GM19025 (cell line): ENCODE results near the gene POU6F2.

Experiments
- ATAC-seq: cut with Tn5 transposase; IDR thresholded peaks from one replicate; pipeline ENCODE4 v1.9.1; 2021; ENCODE audit warnings: mild to moderate bottlenecking, low read depth, moderate library complexity; ENCODE audit not compliant: unreplicated experiment

The POU6F2 gene

DNA sequence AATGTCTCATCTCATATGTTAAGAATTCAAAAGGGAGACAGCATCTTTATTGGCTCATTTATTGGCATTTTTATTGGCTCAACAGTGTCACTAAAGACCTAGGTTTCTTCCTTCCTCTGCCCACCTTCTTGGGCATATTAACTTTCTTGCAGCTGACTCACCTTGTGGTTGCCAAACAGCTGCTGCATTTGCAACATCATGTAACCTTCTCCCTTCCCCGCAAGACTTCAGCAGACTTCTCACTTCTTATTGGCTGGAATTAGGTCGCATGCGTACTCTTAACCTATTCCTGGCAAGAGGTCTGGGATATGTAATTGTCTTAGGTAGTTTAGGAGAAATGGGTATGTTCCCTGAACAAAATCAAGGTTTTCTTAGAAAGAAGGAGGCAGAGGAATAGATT, 263.2 kb downstream of the POU6F2 start:
- no peak for ATAC-seq

DNA sequence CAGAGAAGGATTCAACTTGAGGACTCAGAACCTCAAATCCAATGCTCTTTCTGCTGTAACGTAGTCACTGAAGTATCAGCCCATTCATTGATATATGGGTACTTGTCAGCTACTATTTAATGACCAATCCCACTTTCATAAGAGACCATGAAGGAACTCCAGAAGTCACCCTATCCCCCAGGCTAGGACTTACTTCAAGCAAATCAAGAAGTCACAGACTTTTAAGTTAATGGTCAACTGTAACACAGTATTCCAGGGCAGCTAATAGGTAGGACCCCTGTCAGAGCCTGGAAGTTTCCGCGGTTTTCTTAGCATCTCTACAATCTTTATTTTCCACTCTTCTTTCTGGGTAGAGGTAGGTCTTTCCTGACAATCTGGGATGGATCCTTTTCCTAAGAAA, 269.9 kb downstream of the POU6F2 start:
- ATAC-seq = no peak

DNA sequence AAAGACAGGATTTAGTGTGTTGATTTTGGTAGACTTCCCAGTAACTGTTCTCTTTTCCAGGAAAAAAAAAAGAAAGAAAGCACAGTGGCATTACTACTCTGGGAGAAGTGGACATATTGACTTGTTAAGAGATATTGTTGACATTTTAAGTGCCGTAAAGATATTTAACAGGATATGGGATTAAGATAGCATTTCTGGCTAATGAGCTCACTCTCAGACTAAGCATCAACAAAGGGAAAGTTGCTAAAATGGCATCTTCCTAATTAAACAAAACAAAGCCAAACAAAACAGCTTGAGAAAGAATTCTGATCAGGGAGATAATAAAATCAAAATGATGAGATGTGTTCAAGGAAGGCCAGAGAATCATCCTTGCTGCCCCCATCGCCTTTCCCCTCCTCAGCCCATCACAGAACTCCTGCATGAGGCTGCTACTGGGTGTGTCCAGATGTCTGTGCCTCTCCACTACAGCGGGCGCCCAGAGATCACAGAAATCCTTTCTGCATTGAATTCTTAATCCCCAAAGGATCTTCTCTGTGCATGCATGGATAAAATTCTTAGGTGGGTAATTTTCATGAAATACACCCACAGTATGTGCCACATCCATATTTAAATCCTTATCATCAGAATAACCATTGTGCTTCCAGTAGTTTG, 270.5 kb downstream of the POU6F2 start:
- no peak for ATAC-seq

DNA sequence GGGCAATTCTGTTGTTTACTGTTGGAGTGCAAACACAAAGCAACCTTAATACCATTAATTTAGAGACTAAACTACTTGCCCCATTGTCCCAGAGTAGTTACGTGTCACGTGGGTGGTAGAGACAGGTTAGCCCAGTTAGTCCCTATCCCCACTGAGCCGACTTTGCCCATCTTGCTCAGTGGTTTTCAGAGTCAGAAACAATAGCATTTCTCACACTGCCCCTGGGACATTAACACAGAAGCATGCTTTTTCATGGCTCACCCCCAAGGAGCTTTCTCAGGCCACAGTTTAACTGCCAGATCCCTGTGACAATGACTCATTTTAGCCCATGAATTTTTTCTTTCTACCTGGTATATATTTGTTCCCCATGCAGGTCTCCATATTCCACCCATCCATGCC, 271.0 kb downstream of the POU6F2 start:
- no peak for ATAC-seq

DNA sequence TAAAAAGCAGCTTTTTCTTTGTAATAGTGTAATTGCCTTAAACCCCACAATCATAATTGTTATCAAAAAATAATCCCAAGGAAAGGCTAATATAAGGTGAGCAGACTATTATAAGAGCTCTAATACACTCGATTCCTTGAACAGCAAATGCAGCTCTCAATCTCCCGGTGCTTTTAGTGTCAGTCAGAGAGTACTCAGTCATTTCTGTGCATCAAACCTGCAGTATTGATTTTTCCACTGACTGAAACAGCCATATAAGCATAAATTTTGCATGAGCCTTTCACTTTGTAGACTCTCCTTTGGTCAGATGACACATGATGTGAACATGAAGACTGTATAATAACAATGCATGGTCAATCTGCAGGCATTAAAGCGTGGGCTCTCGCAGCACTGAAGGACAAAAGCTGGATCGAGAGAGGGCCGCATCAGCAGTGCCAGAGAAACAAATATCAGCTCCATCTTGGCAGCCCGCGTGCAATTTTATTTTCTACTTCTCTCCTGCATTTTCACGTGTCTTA, 272.0 kb downstream of the POU6F2 start:
- no peak for ATAC-seq

DNA sequence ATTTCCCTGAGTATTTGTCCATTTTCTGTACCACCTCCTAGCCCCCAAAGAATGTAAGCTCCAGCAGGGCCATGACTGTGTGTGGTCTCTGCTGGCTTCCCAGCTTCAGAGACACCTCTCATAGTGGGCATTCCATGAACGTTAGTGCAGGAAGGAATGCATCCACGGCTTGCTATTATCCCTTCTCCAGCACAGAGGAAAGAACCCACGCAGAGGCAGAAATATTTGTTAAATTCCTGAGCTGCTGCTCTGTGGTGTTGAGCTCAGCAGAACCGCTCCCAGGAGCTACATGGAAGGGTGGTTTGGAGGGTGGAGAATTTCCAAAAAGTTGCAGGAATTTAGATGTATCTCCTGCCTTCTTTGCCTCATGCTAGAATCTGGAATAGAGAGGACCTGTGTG, 275.2 kb downstream of the POU6F2 start:
- no peak for ATAC-seq

DNA sequence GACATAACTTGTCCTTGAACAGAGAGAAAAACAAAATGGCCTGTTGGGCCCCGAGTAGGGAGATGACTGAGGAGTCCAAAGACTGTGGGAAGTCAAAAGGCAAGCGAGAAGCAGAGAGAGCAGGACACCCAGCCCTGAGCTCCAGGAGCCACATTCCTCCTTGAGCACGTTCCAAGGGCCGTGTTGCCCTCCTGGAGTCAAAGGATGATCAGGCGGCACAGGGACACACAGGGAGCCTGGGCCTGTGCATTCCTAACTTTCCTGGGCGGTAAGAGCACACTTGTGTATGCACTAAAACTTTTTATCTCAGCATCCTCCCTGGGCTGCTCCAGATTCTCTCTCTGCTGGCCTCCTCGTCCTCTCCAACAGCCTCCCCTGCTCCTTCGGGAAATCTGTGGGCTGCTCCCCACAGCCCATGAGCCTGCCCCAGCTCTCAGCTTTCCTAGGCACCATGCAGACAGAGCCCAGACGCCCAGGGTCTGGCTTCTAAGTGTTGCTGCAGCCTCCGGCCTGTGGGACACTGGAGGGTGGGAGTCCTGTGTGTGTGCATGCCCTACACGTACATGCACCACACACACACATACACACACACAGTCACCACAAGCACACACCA, 281.8 kb downstream of the POU6F2 start:
- no peak for ATAC-seq

DNA sequence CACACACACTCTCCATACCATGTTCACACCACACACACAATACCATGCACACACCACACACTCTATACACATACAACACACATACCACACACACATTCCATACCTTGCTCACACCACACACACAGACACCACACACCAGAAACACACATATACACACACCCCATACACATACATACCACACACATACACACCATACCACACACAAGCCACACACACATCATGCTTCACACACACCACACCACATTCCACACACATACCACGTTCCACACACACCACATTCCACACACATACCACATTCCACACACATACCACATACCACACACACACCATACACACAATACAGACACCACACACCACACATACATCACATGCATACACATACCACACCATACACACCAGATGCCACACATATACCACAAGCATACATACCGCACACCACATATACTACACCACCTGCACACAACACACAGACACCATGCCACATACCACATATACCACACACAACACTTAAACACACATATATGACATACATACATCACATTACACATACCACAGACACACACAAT, 282.7 kb downstream of the POU6F2 start:
- ATAC-seq = no peak

DNA sequence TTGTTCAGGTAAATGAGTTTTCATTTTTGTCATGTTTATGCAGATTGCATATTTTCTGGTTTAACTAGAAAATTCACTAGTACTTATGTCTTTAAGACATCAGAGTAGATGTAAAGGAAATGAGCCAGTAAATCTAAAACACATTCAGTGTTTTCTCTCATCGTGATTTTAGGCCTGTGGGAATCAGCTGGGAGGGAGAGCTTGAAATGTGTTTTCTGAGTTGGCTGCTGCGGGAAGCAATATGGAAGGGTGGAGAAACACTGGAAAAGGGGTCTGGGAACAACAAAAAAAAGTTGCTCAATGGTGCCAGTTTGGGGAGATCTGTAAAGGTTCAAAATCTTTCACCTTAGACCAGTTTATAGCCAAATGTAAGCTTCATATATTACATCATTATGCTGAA, 284.1 kb downstream of the POU6F2 start:
- ATAC-seq = no peak

DNA sequence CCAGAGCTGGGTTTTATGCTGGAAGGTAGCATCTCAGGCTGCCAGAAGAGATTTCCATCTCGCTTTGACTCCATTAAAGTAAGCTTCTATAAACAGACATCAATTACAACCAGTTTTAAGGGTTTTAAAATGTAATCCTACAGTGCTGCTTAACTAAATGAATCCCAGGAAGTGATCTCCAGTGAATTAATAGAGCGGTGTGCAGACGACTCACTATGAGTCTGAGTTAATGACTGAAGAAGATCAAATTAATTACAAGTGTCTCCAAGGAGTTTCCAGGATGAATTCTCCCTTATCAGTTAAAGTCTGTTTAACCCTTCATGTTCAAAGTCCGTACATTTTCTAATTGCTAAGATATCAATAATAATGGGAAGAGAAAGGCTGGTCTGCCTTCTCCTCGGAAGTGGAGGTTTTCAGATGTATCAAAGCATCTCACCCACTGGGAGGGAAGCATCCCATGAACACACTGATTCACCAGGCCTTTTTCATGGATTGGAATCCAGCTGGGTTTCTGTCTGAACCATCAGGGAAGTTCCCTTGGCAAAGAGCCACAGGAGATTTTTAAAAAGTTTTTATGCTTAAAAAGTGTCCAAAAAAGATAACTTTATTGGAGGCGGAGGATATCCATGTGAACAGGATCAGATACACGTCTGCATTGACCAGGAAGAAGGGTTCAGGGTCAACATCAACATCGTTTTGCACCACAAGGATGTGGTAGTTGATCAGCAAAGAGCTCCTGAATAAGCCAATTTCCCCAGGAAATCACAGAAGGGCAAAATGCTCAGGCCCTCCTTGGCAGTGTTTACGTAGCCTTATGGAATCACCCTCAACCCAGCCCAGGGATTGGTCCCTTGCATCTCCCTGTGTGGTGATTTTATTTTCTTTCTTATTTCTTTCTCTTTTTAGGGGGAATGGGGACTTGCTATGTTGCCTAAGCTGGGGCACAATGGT, 288.2 kb downstream of the POU6F2 start:
- no peak for ATAC-seq

DNA sequence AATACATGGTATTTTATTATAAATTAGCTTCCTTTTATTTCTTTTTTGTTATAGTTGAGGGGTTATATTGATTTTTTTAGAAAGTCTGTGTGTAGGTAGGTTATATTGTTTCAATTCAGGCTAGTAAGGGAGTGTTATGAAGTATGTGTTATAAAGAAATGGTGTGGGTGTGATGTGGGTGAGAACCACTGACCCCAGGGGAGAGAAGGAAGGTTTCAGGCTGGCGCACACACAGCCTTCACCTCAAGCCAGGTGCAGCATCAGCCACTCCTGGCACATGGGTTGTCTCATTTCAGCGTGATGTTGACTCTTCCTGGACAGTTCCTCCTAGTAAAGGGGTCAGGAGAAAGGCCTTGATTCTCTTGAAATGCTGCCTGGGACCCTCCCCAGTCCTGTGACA, 291.3 kb downstream of the POU6F2 start:
- ATAC-seq = no peak

DNA sequence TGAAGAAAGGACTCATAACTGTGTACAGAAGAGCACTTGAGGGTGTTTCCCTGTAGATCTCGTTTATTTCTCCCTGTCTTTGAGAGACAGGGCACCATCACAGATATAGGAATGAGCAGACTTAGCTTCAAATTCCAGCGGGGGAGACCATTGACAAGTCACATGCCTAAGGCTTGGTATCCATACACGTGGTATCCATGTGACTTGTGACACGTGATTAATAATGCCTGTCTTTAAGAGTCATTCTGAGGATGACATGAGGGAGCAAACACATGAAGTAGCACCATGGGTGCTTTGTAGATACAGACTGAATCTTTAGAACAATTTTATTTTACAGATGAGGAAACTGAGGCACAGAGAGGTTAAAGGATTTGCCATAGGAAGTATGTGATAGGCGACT, 292.3 kb downstream of the POU6F2 start:
- ATAC-seq = no peak

DNA sequence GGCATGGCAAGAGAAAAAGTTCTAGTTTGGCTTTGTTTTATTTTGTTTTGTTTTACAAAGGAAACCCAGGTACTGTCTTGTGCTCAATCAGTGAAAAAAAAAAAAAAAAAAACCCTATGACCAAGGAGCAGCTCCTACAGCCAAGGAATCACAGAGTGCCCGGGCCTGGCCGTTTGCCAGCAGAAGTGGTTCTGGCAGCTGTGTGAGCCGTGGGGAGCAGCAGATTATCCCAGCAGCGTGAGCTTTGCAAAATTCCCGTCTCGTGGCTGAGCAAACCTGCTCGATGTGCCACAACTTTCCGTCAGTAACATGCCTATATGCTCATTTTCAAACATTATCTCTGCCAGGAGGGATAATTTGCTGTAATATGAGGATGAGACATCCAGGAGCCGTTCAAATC, 293.7 kb downstream of the POU6F2 start:
- no peak for ATAC-seq

DNA sequence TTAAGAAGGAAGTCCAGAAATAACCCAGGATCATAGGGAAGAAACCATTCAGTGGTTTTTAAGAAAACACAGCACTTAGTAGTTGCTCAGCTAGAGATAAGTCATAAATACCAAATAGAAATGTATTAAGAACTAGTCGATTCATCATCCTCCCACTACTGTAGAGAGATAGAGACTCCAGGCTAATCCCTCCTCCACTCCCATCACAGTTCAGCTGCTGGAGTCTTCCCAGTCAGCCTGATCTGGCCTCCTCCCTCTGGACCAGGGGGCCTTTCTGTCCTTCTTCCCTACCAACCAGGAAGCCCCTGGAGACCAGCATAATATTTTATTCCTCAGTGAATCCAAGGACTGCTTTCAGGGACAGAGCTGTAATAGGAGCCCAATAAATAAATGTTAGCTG, 294.4 kb downstream of the POU6F2 start:
- ATAC-seq = no peak

DNA sequence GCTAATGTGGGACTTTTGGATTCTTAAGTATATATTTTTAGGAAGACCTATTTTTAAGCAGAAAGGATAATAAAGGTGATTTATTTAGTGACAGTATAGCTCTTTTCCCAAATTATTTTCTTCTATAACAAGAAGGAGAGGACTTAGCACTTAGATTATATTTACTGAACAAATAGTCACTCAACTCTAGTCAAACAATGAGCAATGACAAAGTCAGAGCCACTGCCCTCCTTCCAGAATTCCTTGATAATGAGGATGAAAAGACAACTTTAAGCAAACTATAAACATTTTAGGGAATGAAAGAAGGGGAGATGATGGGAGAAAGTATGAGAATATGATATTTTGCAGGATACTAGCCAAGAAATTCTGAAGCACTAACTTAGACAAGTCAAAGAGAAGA, 295.0 kb downstream of the POU6F2 start:
- no peak for ATAC-seq

DNA sequence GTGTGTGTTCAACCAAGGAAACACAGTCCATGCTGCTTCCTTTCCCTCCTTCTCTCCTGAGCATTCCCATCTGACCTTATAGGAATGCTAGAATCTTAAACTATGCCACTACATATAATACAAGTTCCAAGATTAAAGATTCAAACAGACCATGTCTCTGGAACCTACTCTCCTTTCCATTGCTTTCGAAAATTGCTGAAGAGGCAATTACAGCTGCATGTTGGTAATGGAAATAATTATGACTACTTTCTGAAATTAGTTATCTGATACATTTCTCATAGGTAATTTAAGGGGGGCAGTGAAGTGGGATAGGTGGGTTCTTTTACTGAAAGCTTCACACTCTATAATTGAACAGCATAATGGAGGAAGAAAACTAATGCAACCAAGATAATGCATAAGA, 302.6 kb downstream of the POU6F2 start:
- no peak for ATAC-seq

DNA sequence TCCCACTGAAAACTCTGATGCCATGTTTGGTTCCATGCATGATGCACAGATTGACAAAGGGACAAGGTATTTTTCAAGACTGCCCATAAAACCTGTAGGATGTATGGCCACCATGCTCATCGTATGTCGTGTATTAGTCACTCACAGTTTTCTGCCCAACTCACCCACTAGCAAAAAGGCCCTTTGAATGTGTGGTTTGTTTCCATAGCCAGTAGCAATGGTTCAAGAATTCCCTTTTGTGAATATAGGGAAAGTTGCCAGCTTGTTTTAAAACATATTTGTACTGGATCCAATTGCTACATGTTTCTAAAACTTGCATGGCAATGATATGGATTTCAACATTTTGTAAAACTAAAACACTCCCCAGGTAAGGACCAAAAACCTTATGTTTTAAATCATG, 307.5 kb downstream of the POU6F2 start:
- ATAC-seq = no peak

DNA sequence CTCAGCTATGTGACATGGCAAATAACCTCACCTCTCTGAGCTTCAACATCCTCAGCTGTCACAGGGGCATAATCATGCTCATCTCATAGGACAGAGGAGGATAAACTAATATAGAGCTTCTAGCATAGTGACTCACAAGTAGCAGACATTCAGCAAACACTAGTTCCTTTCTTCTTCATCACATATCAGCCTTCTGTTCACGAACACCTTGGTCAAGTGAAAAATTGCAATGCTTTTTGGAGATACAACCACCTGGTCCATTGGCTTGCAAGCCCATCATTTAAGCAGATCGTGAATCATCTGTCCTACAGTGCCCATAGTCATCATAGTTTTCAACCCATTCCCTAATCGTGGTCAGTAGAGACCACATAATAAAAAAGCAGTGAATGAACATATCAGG, 310.6 kb downstream of the POU6F2 start:
- ATAC-seq = no peak

DNA sequence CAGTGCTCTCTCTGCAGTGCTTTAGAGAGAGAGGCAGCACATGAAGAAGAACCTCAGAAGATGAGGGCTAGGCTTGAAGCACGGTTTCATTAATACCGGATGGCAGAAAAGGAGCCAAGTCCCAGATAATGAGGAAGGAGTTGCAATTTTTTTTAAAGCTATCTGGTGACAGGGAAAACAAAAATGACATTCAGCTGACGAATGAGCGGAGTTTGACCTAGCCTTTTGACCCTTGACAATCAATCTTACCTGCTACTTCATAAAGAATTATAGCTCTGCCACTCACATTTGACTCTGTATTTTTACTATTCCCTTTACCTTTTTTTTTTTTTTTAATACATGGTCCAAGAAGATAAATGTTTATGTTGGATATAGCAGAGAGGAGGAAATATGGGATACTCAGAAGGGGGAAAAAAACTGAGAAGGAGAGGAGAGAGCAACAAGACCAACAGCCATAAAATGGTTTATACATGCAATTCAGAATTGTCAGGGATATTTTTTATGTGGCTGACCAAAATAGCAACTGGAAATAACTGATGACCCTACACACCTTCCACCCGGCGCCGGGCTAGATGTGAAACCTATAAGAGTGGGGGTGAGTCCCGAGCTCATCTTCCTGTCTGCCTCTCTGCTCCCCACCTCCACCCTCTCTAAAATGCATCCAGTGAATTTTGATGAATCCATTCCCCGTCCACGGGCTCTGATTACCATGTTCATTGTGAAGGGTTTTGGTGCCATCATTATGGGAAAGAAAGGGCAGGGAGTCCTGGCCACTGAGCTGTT, 314.1 kb downstream of the POU6F2 start:
- no peak for ATAC-seq
